Activated gamma-delta T cell treated with Interleukin-2 at 50 U/mL for 16 hours (primary cell): ENCODE data around the gene TPCN1.
A peak's percentile ranks its signal among the peaks of the same experiment; 100 is the strongest.

Experiments
- DNase-seq: peaks from one replicate; pipeline ENCODE4 v3.0.0-alpha.2; 2020

Gene TPCN1

DNA sequence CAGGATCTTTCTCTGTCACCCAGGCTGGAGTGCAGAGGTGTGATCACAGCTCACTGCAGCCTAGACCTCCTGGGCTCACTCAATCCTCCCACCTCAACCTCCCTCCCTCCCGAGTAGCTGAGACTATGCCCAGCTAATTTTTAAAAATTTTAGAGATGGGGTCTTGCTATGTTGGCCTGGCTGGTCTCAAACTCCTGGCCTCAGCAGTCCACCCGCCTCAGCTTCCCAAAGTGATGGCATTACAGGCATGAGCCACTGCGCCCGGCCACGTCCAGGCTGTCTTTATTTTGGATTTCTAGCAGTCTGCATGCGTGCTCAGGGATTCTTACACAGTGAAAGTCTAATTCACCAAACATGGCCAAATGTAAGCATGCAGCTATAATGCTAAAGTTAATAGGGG is 95.9 kb downstream of the TPCN1 start:
- no peak for DNase-seq

DNA sequence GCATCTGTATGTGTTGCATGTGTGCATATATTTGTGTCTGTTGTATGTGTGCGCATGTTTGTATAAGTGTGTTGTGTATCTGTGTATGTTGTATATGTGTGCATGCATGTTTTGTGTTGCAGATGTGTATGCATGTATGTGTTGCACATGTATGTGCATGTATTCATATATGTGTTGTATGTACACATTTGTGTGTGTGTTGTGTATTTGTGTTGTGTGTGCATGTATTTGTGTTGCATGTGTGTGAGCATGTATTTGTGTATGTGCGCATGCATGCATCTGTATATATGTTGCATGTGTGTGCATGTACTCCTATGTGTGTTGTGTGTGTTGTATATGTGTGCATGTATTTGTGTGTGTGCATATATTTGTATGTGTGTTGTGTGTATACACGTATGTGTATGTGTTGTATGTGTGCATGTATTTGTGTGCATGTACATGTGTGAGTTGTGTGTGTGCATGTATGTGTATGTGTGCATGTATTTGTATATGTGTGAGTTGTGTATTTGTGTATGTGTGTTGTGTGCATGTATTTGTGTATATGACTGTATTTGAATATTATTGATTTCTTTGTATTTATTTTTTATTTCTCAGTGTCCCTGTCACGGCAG is 96.9 kb downstream of the TPCN1 start:
- DNase-seq, result no peak

DNA sequence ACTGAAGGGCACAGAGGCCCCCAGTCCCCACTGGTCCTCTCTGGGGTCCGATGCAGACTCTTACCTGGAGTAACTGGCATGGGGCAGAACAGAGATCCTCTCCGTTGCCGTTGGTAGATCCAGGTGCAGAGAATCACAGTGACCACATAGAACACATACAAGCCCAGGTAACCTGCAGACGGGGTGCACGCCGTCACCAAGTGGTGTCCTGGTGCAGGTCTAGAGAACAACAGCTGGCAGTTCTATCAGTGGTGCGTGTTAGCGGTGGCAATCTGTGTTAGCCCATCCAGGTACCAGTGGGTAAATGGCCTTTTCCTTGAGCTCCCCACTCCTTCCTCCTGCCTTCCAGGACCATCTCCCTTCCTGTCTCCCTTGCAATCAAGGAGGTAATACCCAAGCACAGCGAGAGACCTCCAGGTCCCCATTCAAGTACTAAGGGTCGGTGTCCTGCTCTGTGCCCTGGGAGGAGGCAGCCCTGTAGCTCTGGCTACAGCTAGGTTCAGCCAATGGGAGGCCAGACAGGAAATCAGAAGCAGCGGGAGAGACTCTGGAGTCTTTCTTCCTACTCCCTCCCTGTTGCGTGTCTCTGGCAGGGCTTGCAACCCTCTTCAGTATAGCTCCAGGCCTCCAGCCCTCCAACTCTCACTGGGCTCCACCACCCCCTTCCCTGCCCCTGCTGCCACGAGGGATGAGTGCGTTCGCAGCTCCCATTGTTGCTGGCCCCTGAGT is 97.8 kb downstream of the TPCN1 start:
- no peak for DNase-seq

DNA sequence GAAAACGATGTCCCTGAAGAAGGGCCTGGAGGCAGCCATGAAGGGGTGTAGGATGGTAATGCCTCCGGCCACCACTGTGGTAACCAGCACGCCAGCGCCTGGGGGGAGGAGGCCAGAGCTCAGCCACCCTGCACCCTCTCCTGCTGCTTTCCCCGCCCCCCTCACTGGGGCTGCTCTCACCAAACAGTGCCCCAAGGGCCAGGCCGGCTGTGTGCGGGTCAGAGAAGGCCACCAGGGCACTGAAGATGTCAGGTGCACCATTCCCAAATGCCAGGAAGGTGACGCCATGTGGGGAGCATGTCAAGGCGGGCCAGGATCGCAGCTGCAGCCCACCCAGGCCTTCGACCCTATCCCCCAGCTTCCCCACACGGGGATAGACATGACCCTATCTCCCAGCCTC is 99.1 kb downstream of the TPCN1 start:
- no peak for DNase-seq

DNA sequence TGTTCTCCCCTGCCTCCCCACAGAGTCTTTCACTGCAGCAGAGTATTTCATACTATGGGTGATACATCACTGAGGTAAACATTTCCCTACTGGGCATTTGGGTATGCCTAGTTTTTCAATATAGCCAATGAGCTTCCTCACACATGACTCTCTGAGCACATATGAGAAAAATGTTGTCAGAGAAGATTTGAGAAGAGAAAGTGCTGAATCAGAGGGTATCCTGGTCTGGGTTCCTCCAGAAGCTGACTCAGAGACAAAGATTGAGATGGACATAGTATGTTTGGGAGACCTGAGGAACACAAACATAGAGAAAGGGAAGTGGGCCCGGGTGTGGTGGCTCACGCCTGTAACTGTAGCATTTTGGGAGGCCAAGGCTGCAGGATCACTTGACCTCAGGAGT is 101.1 kb downstream of the TPCN1 start:
- no peak for DNase-seq

DNA sequence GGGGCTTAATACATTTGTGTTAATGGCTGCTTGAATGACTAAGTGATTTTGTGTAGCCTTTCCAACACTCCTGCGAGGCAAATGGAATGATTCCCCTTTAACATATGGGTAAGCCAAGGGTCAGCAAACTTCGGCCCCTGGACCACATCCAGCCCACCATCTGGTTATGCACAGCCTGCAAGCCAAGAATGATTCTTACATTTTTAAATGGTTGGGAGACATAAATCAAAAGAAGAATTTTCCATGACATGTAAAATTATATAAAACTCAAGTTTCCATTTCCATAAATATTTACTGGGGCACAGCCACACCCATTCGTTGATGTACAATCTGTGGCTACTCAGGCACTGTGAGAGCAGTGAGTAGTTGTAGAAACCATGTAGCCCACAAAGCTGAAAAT is 104.7 kb downstream of the TPCN1 start:
- DNase-seq, result no peak

DNA sequence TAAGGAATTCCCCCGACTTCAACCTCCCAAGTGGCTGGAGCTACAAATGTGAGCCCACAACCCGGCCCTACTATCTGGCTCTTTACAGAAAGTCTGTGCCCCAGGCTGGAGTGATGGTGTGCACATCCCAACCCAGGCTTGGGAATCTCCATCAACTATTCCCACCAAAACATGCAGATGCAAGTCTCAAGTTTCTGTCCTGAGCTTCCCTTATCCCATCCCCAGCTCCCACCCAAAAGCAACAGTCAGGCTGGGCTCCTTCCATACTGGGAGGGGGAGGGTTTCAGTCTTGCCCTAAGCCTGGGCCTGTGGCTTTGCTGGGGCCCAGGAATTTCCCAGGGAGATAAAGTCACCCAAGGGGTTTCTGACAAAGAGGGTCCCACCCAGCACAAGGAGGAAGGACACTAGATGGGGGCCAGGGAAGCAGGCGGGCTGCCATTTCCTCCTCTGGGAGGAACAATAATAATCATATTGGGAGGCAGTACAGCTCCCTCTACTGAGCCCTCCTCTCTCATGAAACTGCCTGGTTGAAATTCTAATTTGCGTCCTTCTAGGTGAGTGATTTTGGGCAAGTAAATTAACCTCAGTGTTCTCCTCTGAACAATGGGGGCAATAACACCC is 105.6 kb downstream of the TPCN1 start:
- no peak for DNase-seq

DNA sequence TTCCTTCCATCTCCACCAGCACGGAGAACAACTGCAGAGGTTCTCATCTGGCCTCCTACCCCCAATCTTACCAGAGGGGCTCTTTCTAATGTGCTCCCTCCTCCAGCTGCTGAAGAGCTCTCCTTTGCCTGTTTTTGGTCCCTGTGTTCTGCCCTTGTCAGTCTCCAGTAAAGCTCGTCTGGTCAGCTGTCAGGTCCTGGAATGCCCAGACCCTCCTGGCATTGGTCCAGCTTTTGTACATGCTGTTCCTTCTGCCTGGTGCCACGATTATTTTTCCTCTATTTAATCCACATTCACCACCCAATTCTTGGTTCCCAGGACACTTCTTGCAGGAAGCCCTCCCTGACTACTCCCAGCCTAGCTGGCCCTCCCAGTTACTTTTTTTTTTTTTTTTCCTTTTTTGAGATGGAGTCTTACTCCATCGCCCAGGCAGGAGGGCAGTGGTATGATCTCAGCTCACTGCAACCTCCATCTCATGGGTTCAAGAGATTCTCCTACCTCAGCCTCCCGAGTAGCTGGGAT is 107.2 kb downstream of the TPCN1 start:
- no peak for DNase-seq

DNA sequence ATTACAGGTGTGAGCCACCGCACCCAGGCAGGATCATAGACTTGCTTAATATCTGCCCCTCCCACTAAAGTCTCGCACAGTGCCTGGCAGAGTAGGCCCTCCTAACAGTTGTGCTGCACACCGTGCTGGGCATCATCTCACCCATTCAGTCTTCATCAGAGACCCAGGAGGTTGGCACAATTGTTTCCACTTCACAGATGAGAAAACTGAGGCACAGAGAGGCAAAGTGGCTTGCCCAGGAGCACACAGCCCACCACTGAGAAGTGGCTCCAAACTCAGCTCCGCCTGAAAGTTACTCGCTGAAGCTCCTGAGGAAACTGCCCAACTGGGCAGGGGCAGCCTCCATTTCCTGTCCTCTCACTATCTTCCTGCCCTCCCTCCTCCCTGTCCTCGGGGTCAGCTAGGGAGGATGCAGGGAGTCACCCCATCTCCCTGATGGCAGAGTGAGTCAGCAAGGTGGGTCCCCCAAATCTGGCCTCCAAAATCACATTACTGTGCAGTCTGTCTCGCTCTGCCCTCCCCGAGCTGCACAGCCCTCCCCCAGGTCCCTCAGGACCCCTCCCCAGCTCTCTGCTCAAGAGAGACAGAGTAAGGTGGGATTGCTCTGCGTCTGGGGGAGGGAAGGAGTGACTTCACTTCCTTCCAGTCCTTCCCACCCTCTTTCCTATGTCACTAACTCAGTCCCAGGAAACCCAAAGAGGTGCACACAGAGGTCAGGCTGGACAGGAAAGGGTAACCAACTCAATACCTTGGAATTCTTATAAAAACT is 107.9 kb downstream of the TPCN1 start:
- DNase-seq, result no peak

DNA sequence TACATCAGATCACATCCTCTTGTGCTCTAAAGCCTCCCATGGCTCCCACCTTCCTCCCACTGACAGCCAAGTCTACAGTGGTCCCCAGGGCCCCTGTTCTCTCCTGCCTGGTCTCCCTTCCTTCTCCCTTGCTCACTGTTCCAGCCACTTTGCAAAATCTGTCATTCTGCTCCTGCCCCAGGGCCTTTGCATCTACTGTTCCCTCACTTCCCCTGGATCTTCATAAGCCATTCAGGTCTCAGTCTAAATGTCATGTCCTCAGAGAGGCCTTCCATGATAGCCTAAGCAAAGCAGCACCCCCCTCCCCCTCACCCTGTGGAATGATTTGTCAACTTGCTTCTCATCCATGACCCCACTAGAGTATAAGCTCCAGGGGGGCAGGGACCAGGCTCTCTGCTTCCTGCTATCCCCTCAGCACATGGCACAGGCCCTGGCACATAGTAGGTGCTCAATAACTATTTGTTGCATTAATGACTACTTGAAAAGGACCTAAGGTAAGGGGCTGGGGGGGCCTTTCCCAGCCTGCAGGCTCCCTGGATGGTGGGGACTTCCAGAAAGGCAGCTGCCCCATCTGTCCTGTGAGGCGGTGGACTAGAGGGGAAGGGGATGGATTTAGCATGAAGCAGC is 108.6 kb downstream of the TPCN1 start:
- no peak for DNase-seq

DNA sequence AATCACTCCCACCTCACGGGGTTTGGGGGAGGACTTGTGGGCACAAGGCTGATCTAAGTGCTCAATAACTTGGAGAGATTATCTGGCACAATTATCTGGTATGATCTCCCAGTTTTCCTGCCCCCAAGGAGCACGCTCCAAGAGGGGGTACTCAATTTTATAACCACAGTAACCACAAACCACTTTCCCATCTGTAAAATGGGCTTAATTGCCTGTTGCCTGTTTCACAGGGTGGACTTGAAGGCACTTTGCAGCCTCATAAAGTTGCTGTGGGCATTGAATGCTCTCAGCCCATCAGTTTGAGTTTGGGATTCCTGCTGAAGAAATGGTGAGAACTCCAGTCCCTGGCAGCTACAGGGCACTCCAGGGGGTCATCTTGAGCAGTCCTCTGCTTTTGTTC is 109.2 kb downstream of the TPCN1 start:
- no peak for DNase-seq

DNA sequence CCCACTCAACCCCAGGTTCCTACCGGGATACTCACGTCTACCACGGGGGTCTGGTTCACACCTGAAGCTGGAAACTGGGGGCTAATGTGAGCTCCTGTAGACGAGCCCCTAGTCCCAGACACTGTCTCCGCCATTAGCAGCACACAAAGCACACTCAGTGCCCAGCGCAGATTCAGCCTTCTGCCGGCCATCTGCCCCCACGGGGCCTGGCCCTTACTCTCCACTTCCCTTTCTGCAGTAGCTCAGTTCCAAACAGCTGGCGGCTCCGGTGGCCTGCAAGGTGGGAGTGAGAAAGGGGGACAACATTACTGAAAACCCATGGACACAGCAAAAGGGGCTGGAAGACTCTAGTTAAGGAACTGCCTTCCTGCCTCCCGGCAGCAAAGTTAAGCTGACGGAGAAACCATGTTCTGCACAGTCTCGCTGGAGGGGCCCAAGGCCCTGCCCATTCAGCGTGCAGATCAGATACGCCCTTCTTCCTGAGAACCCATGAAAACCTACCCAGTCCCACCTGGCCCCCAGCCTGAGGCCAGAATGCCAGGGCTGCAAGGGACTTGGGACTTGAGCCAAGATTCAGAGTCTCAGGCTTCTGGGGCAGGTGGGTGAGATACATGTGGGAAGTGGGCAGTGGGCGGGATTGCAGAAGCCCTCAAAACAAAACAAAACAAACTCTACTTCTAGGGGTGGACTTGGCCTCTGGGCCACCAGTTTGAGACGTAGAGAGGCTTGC is 111.6 kb downstream of the TPCN1 start:
- no peak for DNase-seq

DNA sequence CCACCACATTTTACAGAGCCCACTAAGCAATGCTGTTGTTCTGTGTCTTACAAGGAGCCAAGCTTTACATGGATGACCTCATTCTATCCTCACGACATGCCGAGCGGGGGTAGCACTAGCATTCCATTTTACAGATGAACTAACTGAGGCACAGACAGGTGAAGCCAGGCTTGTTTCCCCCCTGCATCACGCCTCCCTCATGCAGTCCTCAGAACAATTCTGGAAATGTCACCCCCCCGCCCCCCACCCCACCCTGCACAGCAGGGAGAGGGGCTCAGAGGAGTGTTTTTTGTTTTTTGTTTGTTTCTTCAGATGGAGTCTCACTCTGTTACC is 112.1 kb downstream of the TPCN1 start:
- DNase-seq, result no peak

DNA sequence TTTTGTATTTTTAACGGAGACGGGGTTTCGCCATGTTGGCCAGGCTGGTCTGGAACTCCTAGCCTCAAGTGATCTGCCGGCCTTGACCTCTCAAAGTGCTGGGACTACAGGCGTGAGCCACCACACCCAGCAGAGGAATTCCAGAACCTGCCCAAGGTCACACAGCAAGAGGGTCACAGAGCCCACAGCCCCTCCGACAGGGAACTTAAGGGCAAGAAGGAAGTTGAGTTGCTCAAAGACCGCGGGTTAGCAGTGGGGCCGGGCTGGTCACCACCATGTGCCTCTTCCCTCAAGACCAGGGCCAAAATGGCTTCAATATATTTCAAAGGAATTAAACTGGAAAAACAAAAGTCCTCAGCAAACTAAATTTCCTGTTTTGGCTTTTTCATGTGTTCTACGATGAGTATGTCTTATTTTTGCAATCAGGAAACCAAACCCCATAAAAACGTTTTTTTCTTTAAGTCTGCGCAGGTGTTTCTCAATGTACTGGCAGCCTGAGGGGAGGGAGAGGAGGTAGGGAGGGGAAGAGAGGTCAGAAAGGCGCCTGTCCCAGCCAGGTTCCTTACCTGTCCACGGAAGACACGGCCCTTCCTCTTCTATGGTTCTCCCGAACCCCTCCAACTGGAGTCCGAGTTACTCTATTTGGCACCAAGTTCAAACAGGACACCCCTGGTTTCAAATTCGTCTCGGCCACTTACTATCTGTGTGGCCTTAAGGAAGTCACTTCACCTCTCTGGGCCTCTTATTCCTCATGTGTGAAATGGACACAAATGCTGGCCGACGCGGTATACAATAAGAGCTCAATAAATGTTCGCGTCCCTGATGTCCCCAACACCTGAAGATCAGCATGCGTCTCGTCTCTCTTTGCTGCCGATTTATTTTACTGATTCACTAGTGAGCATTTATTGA is 112.9 kb downstream of the TPCN1 start:
- no peak for DNase-seq

DNA sequence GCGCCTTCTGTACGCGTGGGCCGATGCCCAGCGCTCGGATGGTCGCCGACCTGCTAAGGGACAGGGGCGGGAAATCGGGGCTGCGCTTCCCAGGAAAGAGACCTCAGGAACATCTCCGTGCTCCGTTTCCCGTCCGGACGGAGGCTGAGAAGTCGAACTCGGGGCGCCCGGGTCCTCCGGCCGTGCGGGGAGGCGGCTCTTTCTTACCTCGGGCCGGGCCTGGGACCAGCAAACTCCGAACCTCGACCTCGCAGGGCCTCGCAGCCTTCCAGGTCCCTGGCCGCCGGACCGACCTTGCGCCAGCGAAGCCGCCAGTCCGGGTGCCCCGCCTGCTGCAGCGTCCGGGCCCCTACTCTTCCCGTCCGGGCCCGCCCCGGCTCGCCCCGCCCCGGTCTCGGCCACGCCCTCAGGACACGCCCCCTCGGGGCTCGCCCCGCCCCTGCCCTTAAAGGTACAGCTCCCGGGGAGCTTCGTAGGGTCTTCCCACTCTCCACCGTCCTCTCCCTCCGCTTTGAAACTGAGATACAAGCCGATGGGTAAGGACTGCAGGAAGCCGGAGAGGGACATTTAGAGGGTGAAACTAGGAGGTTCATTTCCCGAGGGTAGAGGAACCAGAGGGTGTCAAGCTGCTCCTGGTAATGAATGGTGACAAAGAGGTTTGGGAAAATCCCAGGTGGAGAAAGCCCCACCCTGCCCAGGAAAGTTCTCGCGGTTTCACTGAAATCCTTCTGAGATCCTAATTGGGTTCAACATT is 113.7 kb downstream of the TPCN1 start, which contains the start of gene SLC8B1:
SLC8B1 (minus strand) TSS at position 324 of the 754 bp plus-strand sequence. CDS start 2,231 bp downstream, outside the sequence.
- DNase-seq, result peak; percentile 87

DNA sequence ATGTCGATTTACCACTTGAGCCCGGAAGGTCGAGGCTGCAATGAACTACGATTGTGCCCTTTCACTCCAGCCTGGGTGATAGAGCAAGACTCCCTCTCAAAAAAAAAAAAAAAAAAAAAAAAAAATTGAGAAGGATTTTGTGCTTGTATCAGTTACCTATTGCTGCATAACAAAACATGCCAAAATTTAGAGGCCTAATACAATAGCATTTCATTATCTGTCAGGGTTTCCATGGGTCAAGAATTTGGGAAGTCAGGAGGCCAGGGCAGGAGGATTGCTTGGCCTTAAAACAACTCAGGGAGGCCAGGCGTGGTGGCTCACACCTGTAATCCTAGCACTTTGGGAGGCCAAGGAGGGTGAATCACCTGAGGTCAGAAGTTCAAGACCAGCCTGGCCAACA is 118.3 kb downstream of the TPCN1 start:
- DNase-seq, result no peak

DNA sequence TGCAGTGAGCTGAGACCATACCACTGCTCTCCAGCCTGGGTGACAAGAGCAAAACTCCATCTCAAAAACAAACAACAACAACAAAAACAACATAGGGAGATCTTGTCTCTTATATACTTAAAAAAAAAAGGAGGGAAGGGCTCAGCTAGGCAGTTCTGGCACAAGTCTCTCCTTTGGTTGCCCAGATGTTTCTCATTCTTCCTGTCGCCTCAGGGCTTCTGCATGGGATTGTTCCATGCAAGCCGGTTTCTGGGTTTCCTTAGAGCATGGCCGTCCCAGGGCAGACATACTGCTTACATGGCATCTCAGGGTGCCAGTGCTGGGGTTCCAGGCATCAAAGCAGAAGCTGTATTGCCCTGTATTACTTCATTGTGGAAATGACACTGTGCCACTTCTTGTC is 118.8 kb downstream of the TPCN1 start:
- DNase-seq, result no peak

DNA sequence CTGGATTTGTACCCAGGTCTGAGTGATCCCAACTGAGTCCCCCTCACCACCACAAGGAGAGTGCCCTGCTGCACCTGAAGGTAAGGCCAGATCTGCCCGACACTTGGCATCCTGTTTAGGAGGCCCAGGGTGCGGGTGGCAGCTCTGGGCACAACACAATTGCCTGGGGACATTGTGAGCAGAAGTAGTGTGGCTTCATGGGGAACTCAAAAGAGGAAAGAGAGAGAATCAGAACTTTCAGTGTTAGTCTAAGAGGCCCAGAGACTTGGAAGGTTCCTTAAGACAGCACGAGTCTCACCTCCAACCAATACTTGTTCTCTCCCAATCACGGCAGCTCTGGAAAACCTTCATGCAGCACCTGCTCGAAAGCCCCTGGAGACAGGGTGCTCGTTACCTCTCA is 120.3 kb downstream of the TPCN1 start:
- no peak for DNase-seq

DNA sequence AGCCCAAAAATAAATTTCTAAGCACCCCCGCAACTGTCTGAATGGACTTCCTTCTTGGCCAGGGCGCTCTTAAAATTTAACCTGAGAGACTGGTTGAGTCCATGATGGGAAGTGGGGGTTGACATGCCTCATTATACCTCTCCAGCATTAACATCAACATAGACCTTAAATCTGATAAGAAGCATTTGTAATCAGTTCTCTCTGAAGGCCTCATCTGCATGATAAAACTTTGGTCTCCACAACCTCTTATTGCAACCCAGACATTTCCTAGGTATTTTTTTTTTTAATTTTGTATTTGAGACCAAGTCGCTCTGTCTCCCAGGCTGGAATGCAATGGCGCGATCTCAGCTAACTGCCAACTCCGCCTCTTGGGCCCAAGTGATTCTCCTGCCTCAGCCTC is 124.1 kb downstream of the TPCN1 start:
- no peak for DNase-seq

DNA sequence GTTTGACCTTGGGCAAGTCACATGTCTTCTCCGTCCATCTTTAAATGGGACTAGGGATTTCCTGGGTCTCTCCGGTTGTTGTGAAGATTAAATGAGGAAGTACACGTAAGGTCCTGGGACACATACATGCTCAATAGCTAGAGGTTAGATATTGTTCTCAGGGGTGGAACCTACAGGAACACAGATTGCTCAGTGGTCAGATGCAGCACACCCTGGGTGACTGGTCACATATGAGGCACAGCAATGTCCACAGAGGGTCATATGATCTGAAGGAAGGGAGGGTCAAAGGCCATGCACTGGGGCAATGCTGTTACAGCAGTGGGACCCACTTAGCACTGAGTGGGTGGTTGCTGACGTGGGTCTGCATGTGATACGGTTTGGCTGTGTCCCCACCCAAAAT is 125.1 kb downstream of the TPCN1 start:
- no peak for DNase-seq
